ENCODE data around the gene SLC30A4.

The SLC30A4 gene

GRCh38 chr15:45449916-45450867, 72.4 kb downstream of the SLC30A4 start:
- no peak for DNase-seq (ENCODE audit: low read depth)

GRCh38 chr15:45449395-45449794, 73.2 kb downstream of the SLC30A4 start:
- no peak for DNase-seq (ENCODE audit: low read depth)

GRCh38 chr15:45448066-45448915, 74.3 kb downstream of the SLC30A4 start:
- no peak for DNase-seq (ENCODE audit: low read depth)

- no peak for DNase-seq (ENCODE audit: low read depth)
Observed at GRCh38 chr15:45443645-45444044, 78.9 kb downstream of the SLC30A4 start.

- no peak for DNase-seq (ENCODE audit: low read depth)
Observed at GRCh38 chr15:45442507-45443135, 79.9 kb downstream of the SLC30A4 start.

- no peak for DNase-seq (ENCODE audit: low read depth)
Observed at GRCh38 chr15:45441686-45442085, 80.9 kb downstream of the SLC30A4 start.

GRCh38 chr15:45441036-45441435, 81.5 kb downstream of the SLC30A4 start:
- DNase-seq (ENCODE audit: low read depth) = no peak

- no peak for DNase-seq (ENCODE audit: low read depth)
Observed at GRCh38 chr15:45439521-45440260, 82.9 kb downstream of the SLC30A4 start.

GRCh38 chr15:45435124-45435903, 87.2 kb downstream of the SLC30A4 start:
- no peak for DNase-seq (ENCODE audit: low read depth)

GRCh38 chr15:45434078-45434567, 88.4 kb downstream of the SLC30A4 start:
- no peak for DNase-seq (ENCODE audit: low read depth)

- no peak for DNase-seq (ENCODE audit: low read depth)
Observed at GRCh38 chr15:45431511-45431910, 91.0 kb downstream of the SLC30A4 start.

- DNase-seq (ENCODE audit: low read depth) = peak; percentile 68
Observed at GRCh38 chr15:45429941-45430792, 92.4 kb downstream of the SLC30A4 start.

Measured in stimulated activated CD8-positive, alpha-beta memory T cell treated with anti-CD3 and anti-CD28 coated beads, Interleukin-12 subunit alpha, Interleukin-12 subunit beta, amount 100 ng/mL, for 4 hours (primary cell).